Parathyroid adenoma (tissue), 2 donors: ENCODE data around the gene ARFRP1.
"Not testable (repeated sequence)": the region's sequence is repeated elsewhere in the genome, so short reads cannot be mapped to it uniquely, and the experiment has no call there.

Source experiments
- H2AFZ ChIP-seq: fragments of 300-600 bp; sonication (generic); one replicate; pipeline ENCODE4 v1.7.0; 2017; ENCODE audit warnings: antibody characterized with exemption, mild to moderate bottlenecking
- H3K27ac ChIP-seq: fragments of 300-600 bp; sonication (generic); one replicate; pipeline ENCODE4 v1.7.0; 2017
- H3K27me3 ChIP-seq: fragments of 300-600 bp; sonication (generic); one replicate; pipeline ENCODE4 v1.7.0; 2017; ENCODE audit warnings: low read length; ENCODE audit not compliant: control insufficient read depth, insufficient read depth
- H3K36me3 ChIP-seq: fragments of 300-600 bp; sonication (generic); one replicate; pipeline ENCODE4 v1.7.0; 2017; ENCODE audit warnings: low read length; ENCODE audit not compliant: control insufficient read depth, insufficient read depth
- H3K4me1 ChIP-seq: fragments of 300-600 bp; sonication (generic); one replicate; pipeline ENCODE4 v1.7.0; 2017; ENCODE audit warnings: control low read depth
- H3K4me2 ChIP-seq: fragments of 300-600 bp; sonication (generic); one replicate; pipeline ENCODE4 v1.7.0; 2017; ENCODE audit warnings: low read length
- H3K4me3 ChIP-seq: fragments of 300-600 bp; sonication (generic); one replicate; pipeline ENCODE4 v1.7.0; 2017; ENCODE audit warnings: low read depth, low read length
- H3K79me2 ChIP-seq: fragments of 300-600 bp; sonication (generic); one replicate; pipeline ENCODE4 v1.7.0; 2017; ENCODE audit warnings: control low read depth
- H3K9ac ChIP-seq: fragments of 300-600 bp; sonication (generic); one replicate; pipeline ENCODE4 v1.7.0; 2017; ENCODE audit warnings: mild to moderate bottlenecking
- H3K9me3 ChIP-seq: fragments of 300-600 bp; sonication (generic); one replicate; pipeline ENCODE4 v1.7.0; 2017; ENCODE audit warnings: low read length; ENCODE audit not compliant: control insufficient read depth
- CTCF ChIP-seq: fragments of 300-600 bp; sonication (generic); IDR thresholded peaks from one replicate; pipeline ENCODE4 v1.7.0; 2017; ENCODE audit warnings: antibody characterized with exemption, mild to moderate bottlenecking
- donor health status: primary hyperparathyroidism.

ARFRP1 gene

GRCh38 chr20:63652192-63652980 is 55.4 kb downstream of the ARFRP1 start:
- Histone ChIP-seq H3K4me2 (peak overlapping the region; percentile 67), H3K4me3 (peak overlapping the region; percentile 52), H3K4me1 (peaks cover 18% of the 10 kb centered on the region), H3K9ac (peak overlapping the region; percentile 19), H3K36me3 (no peaks in the 10 kb centered on the region), H2AFZ (peak overlapping the region; percentile 69), H3K79me2 (peaks cover 4% of the 10 kb centered on the region), H3K27me3 (no peaks in the 10 kb centered on the region), H3K9me3 (no peaks in the 10 kb centered on the region), H3K27ac (peak overlapping the region; percentile 64)
- no peak for TF ChIP-seq CTCF

GRCh38 chr20:63651942-63652191 is 55.9 kb downstream of the ARFRP1 start:
- no peak for TF ChIP-seq CTCF
- H3K79me2 ChIP-seq: peaks cover 4% of the 10 kb centered on the region
- peak overlapping the region; percentile 64 for H3K27ac ChIP-seq
- no peaks in the 10 kb centered on the region for H3K27me3 ChIP-seq
- H3K9ac ChIP-seq: no peak overlapping the region
- H2AFZ ChIP-seq: peak overlapping the region; percentile 69
- H3K4me3 ChIP-seq: peak overlapping the region; percentile 52
- no peaks in the 10 kb centered on the region for H3K36me3 ChIP-seq
- H3K4me2 ChIP-seq: peak overlapping the region; percentile 67
- peaks cover 13% of the 10 kb centered on the region for H3K4me1 ChIP-seq
- no peaks in the 10 kb centered on the region for H3K9me3 ChIP-seq

- not testable (repeated sequence) for H3K9me3 ChIP-seq, H2AFZ ChIP-seq, H3K79me2 ChIP-seq, H3K4me2 ChIP-seq, H3K36me3 ChIP-seq, H3K27me3 ChIP-seq, H3K4me3 ChIP-seq, H3K27ac ChIP-seq, H3K9ac ChIP-seq
- peaks cover 13% of the 10 kb centered on the region for H3K4me1 ChIP-seq
Observed at GRCh38 chr20:63650486-63650885, 57.3 kb downstream of the ARFRP1 start.

GRCh38 chr20:63648895-63649589 is 58.7 kb downstream of the ARFRP1 start:
- Histone ChIP-seq H3K9ac (no peak overlapping the region), H3K27ac (no peak overlapping the region), H3K36me3 (no peaks in the 10 kb centered on the region), H3K4me3 (no peak overlapping the region), H2AFZ (no peak overlapping the region), H3K9me3 (no peaks in the 10 kb centered on the region), H3K27me3 (no peaks in the 10 kb centered on the region), H3K4me2 (no peak overlapping the region), H3K79me2 (peaks cover 4% of the 10 kb centered on the region), H3K4me1 (peaks cover 11% of the 10 kb centered on the region)
- no peak for TF ChIP-seq CTCF
